K562 (cell line): ENCODE measurements around the gene CDNF. TPM values are rescaled to one million over a fixed set of nuclear protein-coding genes. Genes with fewer than 3 reads are reported as not detected.

Source experiments
- ATF7 ChIP-seq: fragments of 450-650 bp; IDR thresholded peaks from 2 replicates; pipeline ENCODE4 v1.7.1; 2014; ENCODE audit warnings: mild to moderate bottlenecking, moderate library complexity
- BRF2 ChIP-seq: IDR thresholded peaks from 3 replicates; pipeline ENCODE4 v1.6.1; 2011; ENCODE audit warnings: borderline replicate concordance, mild to moderate bottlenecking; ENCODE audit not compliant: insufficient read length, insufficient read depth
- CBFA2T2 ChIP-seq: fragments of 450-650 bp; conservative IDR thresholded peaks from 2 replicates; pipeline ENCODE4 v1.6.1; 2017; ENCODE audit warnings: mild to moderate bottlenecking
- CREB1 ChIP-seq, 2 experiments: sonication (generic) in 1 of 2; formaldehyde crosslinking in 1 of 2; IDR thresholded peaks; 2 replicates each; pipeline versions ENCODE4 v1.6.1 to v1.8.0; 2012 to 2022; ENCODE audit warnings: inconsistent platforms in 1 of 2, mild to moderate bottlenecking in 1 of 2, missing genetic modification reagents in 1 of 2, moderate library complexity in 1 of 2
- CREM ChIP-seq: IDR thresholded peaks from 2 replicates; pipeline ENCODE4 v1.6.1; 2014; ENCODE audit warnings: antibody characterized with exemption, low read depth
- CTBP1 ChIP-seq: fragments of 450-650 bp; IDR thresholded peaks from 2 replicates; pipeline ENCODE4 v1.6.1; 2016; ENCODE audit warnings: borderline replicate concordance
- FOS ChIP-seq: IDR thresholded peaks from 3 replicates; pipeline ENCODE4 v1.6.1; 2011; ENCODE audit not compliant: insufficient read length; ENCODE audit errors: extremely low read depth
- KDM4B ChIP-seq, 2 experiments: fragments of 450-650 bp in 1 of 2; sonication (generic) in 1 of 2; IDR thresholded peaks; 2 replicates each; pipeline ENCODE4 v1.6.1; 2016 to 2017; ENCODE audit warnings: borderline replicate concordance in 2 of 2, antibody characterized with exemption in 1 of 2, low read depth in 1 of 2, mild to moderate bottlenecking in 1 of 2
- KLF10 ChIP-seq: fragments of 250-450 bp; sonication (Bioruptor Pico); IDR thresholded peaks from 2 replicates; pipeline ENCODE4 v1.6.1; 2021; ENCODE audit warnings: matching md5 sums
- MEF2A ChIP-seq: IDR thresholded peaks from 2 replicates; pipeline ENCODE4 v1.6.1; 2011; ENCODE audit warnings: low read depth, mild to moderate bottlenecking, low read length, moderate library complexity; ENCODE audit not compliant: control insufficient read depth
- MIER1 ChIP-seq: fragments of 450-650 bp; IDR thresholded peaks from 2 replicates; pipeline ENCODE4 v1.6.1; 2016; ENCODE audit warnings: antibody characterized with exemption, mild to moderate bottlenecking, low read depth
- NFIC ChIP-seq: fragments of 450-650 bp; IDR thresholded peaks from 2 replicates; pipeline ENCODE4 v1.6.1; 2017; ENCODE audit warnings: mild to moderate bottlenecking, inconsistent platforms
- NFYB ChIP-seq: IDR thresholded peaks from 2 replicates; pipeline ENCODE4 v1.6.1; 2011; ENCODE audit warnings: mild to moderate bottlenecking, moderate library complexity; ENCODE audit not compliant: insufficient read length; ENCODE audit errors: extremely low read depth
- PHF8 ChIP-seq: fragments of 200-600 bp; sonication (generic); IDR thresholded peaks from 2 replicates; pipeline ENCODE4 v1.6.1; 2012; ENCODE audit warnings: mixed run types, mild to moderate bottlenecking, inconsistent platforms, low read length, moderate library complexity, borderline replicate concordance
- PYGO2 ChIP-seq: fragments of 450-650 bp; IDR thresholded peaks from 2 replicates; pipeline ENCODE4 v1.6.1; 2016; ENCODE audit warnings: mild to moderate bottlenecking, missing genetic modification characterization, moderate library complexity, missing compliant biosample characterization
- SMARCC2 ChIP-seq: fragments of 450-650 bp; IDR thresholded peaks from 2 replicates; pipeline ENCODE4 v1.6.1; 2017; ENCODE audit warnings: antibody characterized with exemption, moderate library complexity, mild to moderate bottlenecking, low read depth
- STAT6 ChIP-seq: sonication (generic); formaldehyde crosslinking; IDR thresholded peaks from 2 replicates; pipeline ENCODE4 v1.8.1; 2023; ENCODE audit warnings: mild to moderate bottlenecking, missing genetic modification reagents
- TEAD2 ChIP-seq: fragments of 450-650 bp; IDR thresholded peaks from 2 replicates; pipeline ENCODE4 v1.6.1; 2016; ENCODE audit warnings: missing genetic modification characterization, control low read depth, missing compliant biosample characterization
- U2AF1 ChIP-seq: fragments of 200-400 bp; formaldehyde crosslinking; optimal IDR thresholded peaks from 2 replicates; pipeline ENCODE3; 2017; ENCODE audit warnings: mild to moderate bottlenecking, low read depth, low read length, moderate library complexity
- ZBTB2 ChIP-seq: fragments of 450-650 bp; IDR thresholded peaks from 2 replicates; pipeline ENCODE4 v1.6.1; 2016; ENCODE audit warnings: antibody characterized with exemption
- ZNF174 ChIP-seq: fragments of 250-450 bp; sonication (Bioruptor Pico); IDR thresholded peaks from 2 replicates; pipeline ENCODE4 v1.4.0; 2020; ENCODE audit warnings: mild to moderate bottlenecking
- ZNF184 ChIP-seq: sonication (generic); formaldehyde crosslinking; IDR thresholded peaks from 2 replicates; pipeline ENCODE4 v1.5.0; 2020; ENCODE audit warnings: missing genetic modification reagents
- ZNF408 ChIP-seq: fragments of 250-450 bp; sonication (Bioruptor Pico); IDR thresholded peaks from 2 replicates; pipeline ENCODE4 v1.4.0; 2020; ENCODE audit warnings: low read depth, mild to moderate bottlenecking, moderate library complexity
- ZNF668 ChIP-seq: fragments of 250-450 bp; sonication (Bioruptor Pico); IDR thresholded peaks from 2 replicates; pipeline ENCODE4 v1.8.0; 2022; ENCODE audit warnings: mild to moderate bottlenecking, inconsistent platforms
- ZNF699 ChIP-seq: fragments of 250-450 bp; sonication (Bioruptor Pico); IDR thresholded peaks from 2 replicates; pipeline ENCODE4 v1.8.0; 2021; ENCODE audit warnings: mild to moderate bottlenecking, moderate library complexity; ENCODE audit not compliant: insufficient replicate concordance
- polyA plus RNA-seq, 8 experiments: library from polyadenylated mRNA; depleted of rRNA in 4 of 8; stranded (reverse) in 5 of 8; unstranded in 3 of 8; fragments of >200 nt; fragmentation: Nextera tagmentation in 2 of 8; fragmentation: Illumina TruSeq in 1 of 8; extraction: Ambion mirVana in 2 of 8; extraction: Trizol in 1 of 8; gene quantifications; 2 replicates each; pipeline versions ENCODE4 v1.2.1 to v1.2.3, GENCODE V29; 2011 to 2014; ENCODE audit warnings: inconsistent platforms in 1 of 8, missing spikeins in 1 of 8
- total RNA-seq, 7 experiments: library from RNA; depleted of rRNA in 6 of 7; stranded (reverse); fragments of >200 nt in 6 of 7; fragmentation: Illumina TruSeq in 2 of 7; extraction: Trizol in 2 of 7; gene quantifications; 2 replicates each; pipeline versions ENCODE4 v1.2.1 to v1.2.3, GENCODE V29; 2011 to 2021; ENCODE audit warnings: low replicate concordance in 1 of 7

CDNF gene
- total and polyA plus RNA-seq, 9 of the 15 experiments (the other 6 are each of a cell fraction or from before 2014, with no cell fraction given), result 0.18 to 1.6 (median 0.61) TPM

- TF ChIP-seq BRF2, result no peak
- TF ChIP-seq CREM, result peak; percentile 97
- peak; percentile 21 for TF ChIP-seq NFIC
- peak; percentile 94 for TF ChIP-seq CREB1 (IDR thresholded peaks at IDR 0.05)
- TF ChIP-seq CREB1 (CRISPR knock-in tag; IDR thresholded peaks at IDR 0.05), result peak; percentile 98
- no peak for TF ChIP-seq ZNF174 (CRISPR knock-in tag)
- TF ChIP-seq STAT6 (CRISPR knock-in tag), result no peak
- TF ChIP-seq ZNF699 (CRISPR knock-in tag), result no peak
- TF ChIP-seq MEF2A, result no peak
- no peak for TF ChIP-seq ZNF668 (CRISPR knock-in tag)
- no peak for TF ChIP-seq KLF10
- no peak for TF ChIP-seq TEAD2
- no peak for TF ChIP-seq MIER1
- peak; percentile 92 for TF ChIP-seq PHF8
- TF ChIP-seq FOS, result peak; percentile 82
- peak; percentile 88 for TF ChIP-seq NFYB
- TF ChIP-seq ATF7, result peak; percentile 91
- TF ChIP-seq ZNF408 (CRISPR knock-in tag), result no peak
- TF ChIP-seq ZBTB2, result peak; percentile 98
- TF ChIP-seq CTBP1, result peak; percentile 60
- no peak for TF ChIP-seq PYGO2
- no peak for TF ChIP-seq ZNF184 (CRISPR knock-in tag)
- no peak for TF ChIP-seq U2AF1
- no peak; a peak in 1 of 4 replicates for TF ChIP-seq KDM4B (IDR thresholded peaks at IDR 0.05; ENCODE audit: borderline replicate concordance in 2 of 2, low read depth in 1 of 2)
- no peak for TF ChIP-seq CBFA2T2
- TF ChIP-seq SMARCC2, result no peak
Observed at GRCh38 chr10:14837757-14838581, at the start of gene CDNF, which contains the start of the genes HSPA14 and MSANTD7 (continued).
